ENCODE results near the gene KRT34. TPM values are rescaled to one million over a fixed set of nuclear protein-coding genes. Genes with fewer than 3 reads are reported as not detected.

KRT34 gene
- polyA plus RNA-seq, 1 donor from 2014 or later, result not detected

- H3K9ac ChIP-seq (ENCODE audit: low read length), result no peak overlapping the region
- no peak overlapping the region for H3K27ac ChIP-seq (ENCODE audit: low read length)
- H3K9me3 ChIP-seq (ENCODE audit: low read length), result no peaks in the 10 kb centered on the region
- H3K27me3 ChIP-seq (ENCODE audit: insufficient read depth, low read depth, low read length), result no peaks in the 10 kb centered on the region
- H3K4me2 ChIP-seq (ENCODE audit: low read length), result no peak overlapping the region
- no peaks in the 10 kb centered on the region for H3K79me2 ChIP-seq (replicated peaks; ENCODE audit: insufficient read depth, low read length)
- no peaks in the 10 kb centered on the region for H4K20me1 ChIP-seq (ENCODE audit: insufficient read depth)
- no peaks in the 10 kb centered on the region for H3K9me2 ChIP-seq (ENCODE audit: insufficient read depth, low read length)
- H3K36me3 ChIP-seq (ENCODE audit: insufficient read depth, low read length), result no peaks in the 10 kb centered on the region
- TF ChIP-seq POLR2AphosphoS5 (IDR thresholded peaks at IDR 0.05) (no peak), EZH2 (IDR thresholded peaks at IDR 0.05; ENCODE audit: borderline replicate concordance, insufficient read depth, low read length, poor library complexity, severe bottlenecking) (no peak), SMC3 (conservative IDR thresholded peaks at IDR 0.05; ENCODE audit: poor library complexity) (no peak), MXI1 (conservative IDR thresholded peaks at IDR 0.05; ENCODE audit: poor library complexity, severe bottlenecking) (no peak), TAF1 (IDR thresholded peaks at IDR 0.05; ENCODE audit: low read depth) (no peak), EP300 (conservative IDR thresholded peaks at IDR 0.05; ENCODE audit: poor library complexity, severe bottlenecking) (no peak), RAD21 (conservative IDR thresholded peaks at IDR 0.05) (no peak), REST (IDR thresholded peaks at IDR 0.05; ENCODE audit: borderline replicate concordance) (no peak), CTCF (IDR thresholded peaks at IDR 0.05; ENCODE audit: poor library complexity, severe bottlenecking) (no peak)
- H2AFZ ChIP-seq (ENCODE audit: low read depth, low read length), result no peak overlapping the region
- no peaks in the 10 kb centered on the region for H3F3A ChIP-seq (ENCODE audit: insufficient read depth, low read length, poor library complexity, severe bottlenecking)
- no peak overlapping the region for H3K4me3 ChIP-seq (ENCODE audit: low read length)
Measured at GRCh38 chr17:41402161-41402560, 20.1 kb upstream of the KRT34 start.

DNA sequence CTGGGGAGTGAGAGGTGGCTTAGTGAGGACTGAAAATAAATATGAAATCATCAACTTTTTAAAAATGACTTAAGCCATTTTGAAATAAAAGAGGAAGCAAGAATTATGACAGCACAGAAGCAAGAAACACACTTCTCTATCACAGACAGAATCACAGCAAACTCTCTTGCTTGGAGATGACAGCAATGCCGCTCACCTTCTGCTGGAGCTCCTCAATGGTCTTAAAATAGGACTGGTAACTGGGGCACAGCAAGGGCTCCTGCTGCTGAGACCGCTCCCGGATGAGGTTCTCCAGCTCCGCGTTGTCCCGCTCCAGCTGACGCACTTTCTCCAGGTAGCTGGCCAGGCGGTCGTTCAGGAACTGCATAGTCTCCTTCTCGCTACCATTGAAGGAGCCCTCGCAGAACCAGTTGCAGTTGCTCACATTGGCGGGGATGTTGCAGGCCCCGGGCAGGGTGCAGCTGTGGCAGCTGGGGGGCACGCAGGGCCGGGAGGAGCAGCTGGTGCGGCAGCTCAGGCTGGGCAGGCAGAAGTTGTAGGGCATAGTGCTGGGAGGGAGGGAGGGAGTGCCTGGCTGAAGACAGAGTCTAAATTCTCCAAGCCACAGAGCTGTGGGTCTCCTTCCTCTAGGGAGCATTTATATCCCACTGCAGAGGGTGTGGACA lies 15.0 kb upstream of the KRT34 start, which contains the start of gene KRT31:
KRT31 (minus strand) TSS at position 613 of the 665 bp plus-strand sequence; CDS start at position 544, 69 bp downstream.
- Histone ChIP-seq H3K36me3 (ENCODE audit: insufficient read depth, low read length) (no peaks in the 10 kb centered on the region), H3K9me3 (ENCODE audit: low read length) (no peaks in the 10 kb centered on the region), H3K9ac (ENCODE audit: low read length) (no peak within 1 kb of the TSS), H3K79me2 (replicated peaks; ENCODE audit: insufficient read depth, low read length) (no peaks in the 10 kb centered on the region), H3K9me2 (ENCODE audit: insufficient read depth, low read length) (no peaks in the 10 kb centered on the region), H3K27me3 (ENCODE audit: insufficient read depth, low read depth, low read length) (no peaks in the 10 kb centered on the region), H3K4me3 (ENCODE audit: low read length) (no peak within 1 kb of the TSS), H3F3A (ENCODE audit: insufficient read depth, low read length, poor library complexity, severe bottlenecking) (no peaks in the 10 kb centered on the region), H3K27ac (ENCODE audit: low read length) (no peak within 1 kb of the TSS), H3K4me2 (ENCODE audit: low read length) (no peak within 1 kb of the TSS), H4K20me1 (ENCODE audit: insufficient read depth) (no peaks in the 10 kb centered on the region), H2AFZ (ENCODE audit: low read depth, low read length) (no peak within 1 kb of the TSS)
- TF ChIP-seq EP300 (conservative IDR thresholded peaks at IDR 0.05; ENCODE audit: poor library complexity, severe bottlenecking), result no peak
- TF ChIP-seq SMC3 (conservative IDR thresholded peaks at IDR 0.05; ENCODE audit: poor library complexity), result no peak
- no peak for TF ChIP-seq MXI1 (conservative IDR thresholded peaks at IDR 0.05; ENCODE audit: poor library complexity, severe bottlenecking)
- TF ChIP-seq EZH2 (IDR thresholded peaks at IDR 0.05; ENCODE audit: borderline replicate concordance, insufficient read depth, low read length, poor library complexity, severe bottlenecking), result no peak
- TF ChIP-seq TAF1 (IDR thresholded peaks at IDR 0.05; ENCODE audit: low read depth), result no peak
- TF ChIP-seq REST (IDR thresholded peaks at IDR 0.05; ENCODE audit: borderline replicate concordance), result no peak
- no peak for TF ChIP-seq CTCF (IDR thresholded peaks at IDR 0.05; ENCODE audit: poor library complexity, severe bottlenecking)
- no peak for TF ChIP-seq RAD21 (conservative IDR thresholded peaks at IDR 0.05)
- TF ChIP-seq POLR2AphosphoS5 (IDR thresholded peaks at IDR 0.05), result no peak
